ENCODE data around the gene CBR1.
"Not testable (repeated sequence)": the region's sequence is repeated elsewhere in the genome, so short reads cannot be mapped to it uniquely, and the experiment has no call there.

DNA sequence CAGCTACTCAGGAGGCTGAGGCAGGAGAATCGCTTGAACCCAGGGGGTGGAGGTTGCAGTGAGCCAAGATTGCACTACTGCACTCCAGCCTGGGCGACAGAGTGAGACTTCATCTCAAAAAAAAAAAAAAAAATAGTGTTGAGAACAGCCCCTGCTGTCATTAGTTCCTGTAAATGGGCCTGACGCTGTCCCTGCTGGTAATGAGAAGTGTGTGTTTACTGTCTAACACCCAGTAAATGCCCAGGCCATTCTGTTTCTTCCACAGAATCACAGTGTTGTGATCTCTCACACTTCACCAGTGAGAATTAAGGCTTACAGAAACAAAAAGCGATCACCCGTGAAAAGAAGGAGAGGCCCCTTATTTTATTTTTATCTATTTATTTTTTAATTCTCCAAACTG, 4.1 kb downstream of the CBR1 start:
- TF ChIP-seq POLR2A (IDR thresholded peaks at IDR 0.05; ENCODE audit: low read length); GATA1 (IDR thresholded peaks at IDR 0.05; ENCODE audit: low read depth, low read length): not testable (repeated sequence)
